K562 (cell line): ENCODE data around the gene OSCP1.

Source experiments
- CCAR2 ChIP-seq: fragments of 200-400 bp; formaldehyde crosslinking; IDR thresholded peaks from 2 replicates; pipeline ENCODE4 v1.6.1; 2017; ENCODE audit warnings: mild to moderate bottlenecking, low read depth, low read length
- CHD4 ChIP-seq: fragments of 200-600 bp; sonication (generic); IDR thresholded peaks from 3 replicates; pipeline ENCODE4 v1.6.1; 2012; ENCODE audit warnings: low read depth, mild to moderate bottlenecking, mixed read lengths, low read length, inconsistent platforms; ENCODE audit not compliant: insufficient read depth, insufficient replicate concordance, poor library complexity, severe bottlenecking
- CTCF ChIP-seq, 3 experiments: IDR thresholded peaks in 2 of 3; conservative IDR thresholded peaks in 1 of 3; 2 replicates each; pipeline ENCODE4 v1.5.1; 2011 to 2012; ENCODE audit warnings: low read length in 3 of 3, mild to moderate bottlenecking in 3 of 3, control low read depth in 2 of 3, improper control_type of control experiment in 1 of 3, inconsistent platforms in 1 of 3, low read depth in 1 of 3, mixed read lengths in 1 of 3, moderate library complexity in 1 of 3; ENCODE audit not compliant: insufficient read depth in 2 of 3
- FOSL1 ChIP-seq: fragments of 200-800 bp; sonication (Bioruptor generic); conservative IDR thresholded peaks from 2 replicates; pipeline ENCODE4 v1.6.1; 2016; ENCODE audit warnings: missing genetic modification characterization, missing compliant biosample characterization
- NFIC ChIP-seq: fragments of 450-650 bp; IDR thresholded peaks from 2 replicates; pipeline ENCODE4 v1.6.1; 2017; ENCODE audit warnings: mild to moderate bottlenecking, inconsistent platforms
- RAD21 ChIP-seq, 2 experiments: fragments of 250-450 bp in 1 of 2; fragments of 450-650 bp in 1 of 2; sonication (Bioruptor Pico) in 1 of 2; formaldehyde crosslinking in 1 of 2; IDR thresholded peaks in 1 of 2; conservative IDR thresholded peaks in 1 of 2; 2 replicates each; pipeline versions ENCODE4 v1.4.0 to v1.8.0; 2020 to 2022; ENCODE audit warnings: mild to moderate bottlenecking in 2 of 2, moderate library complexity in 1 of 2
- SMAD1 ChIP-seq: fragments of 150-350 bp; IDR thresholded peaks from 2 replicates; pipeline ENCODE4 v1.6.1; 2014; ENCODE audit warnings: low read length, low read depth; ENCODE audit not compliant: partially characterized antibody
- SP1 ChIP-seq: sonication (generic); formaldehyde crosslinking; IDR thresholded peaks from 2 replicates; pipeline ENCODE4 v1.8.1; 2022; ENCODE audit warnings: mild to moderate bottlenecking, missing genetic modification reagents
- ZKSCAN8 ChIP-seq: fragments of 200-800 bp; sonication (Bioruptor generic); IDR thresholded peaks from 2 replicates; pipeline ENCODE4 v1.6.1; 2016; ENCODE audit warnings: missing genetic modification characterization, missing compliant biosample characterization

- no peak for TF ChIP-seq CHD4
- no peak for TF ChIP-seq SMAD1
- no peak for TF ChIP-seq NFIC
- TF ChIP-seq RAD21 (CRISPR knock-in tag; conservative IDR thresholded peaks at IDR 0.05 in 1 of 2, IDR thresholded peaks at IDR 0.05 in 1 of 2), result no peak
- no peak for TF ChIP-seq FOSL1 (tag)
- no peak for TF ChIP-seq CTCF (IDR thresholded peaks at IDR 0.05 in 2 of 3, conservative IDR thresholded peaks at IDR 0.05 in 1 of 3; ENCODE audit: insufficient read depth in 2 of 3, low read depth in 1 of 3, low read length in 3 of 3)
- TF ChIP-seq SP1 (CRISPR knock-in tag), result no peak
- no peak for TF ChIP-seq CCAR2
- no peak for TF ChIP-seq ZKSCAN8 (CRISPR knock-in tag)
Measured at GRCh38 chr1:36380782-36381181, 69.5 kb downstream of the OSCP1 start.
